ENCODE results near the gene TMCO6. TPM values are rescaled to one million over a fixed set of nuclear protein-coding genes. Genes with fewer than 3 reads are reported as not detected.
A peak's percentile ranks its signal among the peaks of the same experiment; 100 is the strongest.

TMCO6 gene
- total and polyA plus RNA-seq, 9 of the 15 experiments (the other 6 are each of a cell fraction or from before 2014, with no cell fraction given), result 3.4 to 46.4 (median 16.7) TPM

DNA sequence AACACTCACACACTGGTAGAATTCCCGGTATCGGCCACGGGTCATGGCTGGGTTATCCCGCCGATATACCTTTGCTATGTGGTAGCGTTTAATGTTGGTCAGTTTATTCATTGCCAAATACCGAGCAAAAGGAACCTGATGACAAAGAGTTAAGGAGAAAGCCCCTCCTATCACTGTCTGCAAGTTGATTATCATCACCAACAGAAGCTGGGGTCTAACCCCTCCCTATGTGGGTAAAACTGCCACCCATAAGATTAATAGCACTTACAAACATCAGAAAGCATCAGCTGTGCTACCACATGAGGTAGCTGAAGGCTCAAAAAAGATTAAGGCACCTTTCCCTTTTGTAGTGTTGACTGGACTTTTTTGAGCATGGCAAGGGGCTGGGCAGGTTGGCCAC lies 39.7 kb downstream of the TMCO6 start (continued):
- TF ChIP-seq BRF1 (IDR thresholded peaks at IDR 0.05; ENCODE audit: borderline replicate concordance, extremely low read depth, insufficient read length) (no peak), SIX5 (IDR thresholded peaks at IDR 0.05; ENCODE audit: borderline replicate concordance in 1 of 2, insufficient read depth in 1 of 2, low read depth in 1 of 2, low read length in 2 of 2) (no peak), ARID1B (IDR thresholded peaks at IDR 0.05) (peak; percentile 75), RCOR1 (IDR thresholded peaks at IDR 0.05; ENCODE audit: borderline replicate concordance in 1 of 2, low read depth in 2 of 2, low read length in 2 of 2) (0 out of 4 replicates have a peak, but pooled peaks of 1 of the 2 experiments have one; percentile 19), FOXM1 (IDR thresholded peaks at IDR 0.05; ENCODE audit: low read depth) (peak; percentile 30; the same call in 1 of the 2 replicates), FOXM1 (CRISPR knock-in tag; IDR thresholded peaks at IDR 0.05; ENCODE audit: low read depth) (no peak), EP300 (IDR thresholded peaks at IDR 0.05; ENCODE audit: low read length) (peak; percentile 68; the same call in 1 of the 2 replicates), ZNF232 (CRISPR knock-in tag; IDR thresholded peaks at IDR 0.05) (no peak), SMARCA4 (IDR thresholded peaks at IDR 0.05) (0 out of 2 replicates have a peak, but pooled peaks have one; percentile 24), KDM1A (IDR thresholded peaks at IDR 0.05) (0 out of 4 replicates have a peak, but pooled peaks of 1 of the 2 experiments have one; percentile 13), SMAD4 (CRISPR knock-in tag; conservative IDR thresholded peaks at IDR 0.05) (0 out of 2 replicates have a peak, but pooled peaks have one; percentile 26), CBX5 (IDR thresholded peaks at IDR 0.05; ENCODE audit: borderline replicate concordance, low read depth) (no peak), ARNT (IDR thresholded peaks at IDR 0.05) (peak in 1 of 2 experiments; percentile 32; a peak in 1 of 4 replicates), PML (IDR thresholded peaks at IDR 0.05; ENCODE audit: low read length) (peak; percentile 40; the same call in 1 of the 2 replicates), ZMIZ1 (IDR thresholded peaks at IDR 0.05; ENCODE audit: low read depth in 2 of 2, low read length in 2 of 2) (0 out of 4 replicates have a peak, but pooled peaks of 1 of the 2 experiments have one; percentile 23), STAT5A (IDR thresholded peaks at IDR 0.05; ENCODE audit: borderline replicate concordance, low read length) (peak; percentile 61; the same call in 1 of the 2 replicates)
- TF ChIP-seq, protein P1, sequence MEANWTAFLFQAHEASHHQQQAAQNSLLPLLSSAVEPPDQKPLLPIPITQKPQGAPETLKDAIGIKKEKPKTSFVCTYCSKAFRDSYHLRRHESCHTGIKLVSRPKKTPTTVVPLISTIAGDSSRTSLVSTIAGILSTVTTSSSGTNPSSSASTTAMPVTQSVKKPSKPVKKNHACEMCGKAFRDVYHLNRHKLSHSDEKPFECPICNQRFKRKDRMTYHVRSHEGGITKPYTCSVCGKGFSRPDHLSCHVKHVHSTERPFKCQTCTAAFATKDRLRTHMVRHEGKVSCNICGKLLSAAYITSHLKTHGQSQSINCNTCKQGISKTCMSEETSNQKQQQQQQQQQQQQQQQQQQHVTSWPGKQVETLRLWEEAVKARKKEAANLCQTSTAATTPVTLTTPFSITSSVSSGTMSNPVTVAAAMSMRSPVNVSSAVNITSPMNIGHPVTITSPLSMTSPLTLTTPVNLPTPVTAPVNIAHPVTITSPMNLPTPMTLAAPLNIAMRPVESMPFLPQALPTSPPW (CRISPR knock-in tag; IDR thresholded peaks at IDR 0.05), result peak; percentile 75
- TF ChIP-seq, protein P2, sequence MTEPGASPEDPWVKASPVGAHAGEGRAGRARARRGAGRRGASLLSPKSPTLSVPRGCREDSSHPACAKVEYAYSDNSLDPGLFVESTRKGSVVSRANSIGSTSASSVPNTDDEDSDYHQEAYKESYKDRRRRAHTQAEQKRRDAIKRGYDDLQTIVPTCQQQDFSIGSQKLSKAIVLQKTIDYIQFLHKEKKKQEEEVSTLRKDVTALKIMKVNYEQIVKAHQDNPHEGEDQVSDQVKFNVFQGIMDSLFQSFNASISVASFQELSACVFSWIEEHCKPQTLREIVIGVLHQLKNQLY (CRISPR knock-in tag; conservative IDR thresholded peaks at IDR 0.05), result no peak
- TF ChIP-seq, protein P3, sequence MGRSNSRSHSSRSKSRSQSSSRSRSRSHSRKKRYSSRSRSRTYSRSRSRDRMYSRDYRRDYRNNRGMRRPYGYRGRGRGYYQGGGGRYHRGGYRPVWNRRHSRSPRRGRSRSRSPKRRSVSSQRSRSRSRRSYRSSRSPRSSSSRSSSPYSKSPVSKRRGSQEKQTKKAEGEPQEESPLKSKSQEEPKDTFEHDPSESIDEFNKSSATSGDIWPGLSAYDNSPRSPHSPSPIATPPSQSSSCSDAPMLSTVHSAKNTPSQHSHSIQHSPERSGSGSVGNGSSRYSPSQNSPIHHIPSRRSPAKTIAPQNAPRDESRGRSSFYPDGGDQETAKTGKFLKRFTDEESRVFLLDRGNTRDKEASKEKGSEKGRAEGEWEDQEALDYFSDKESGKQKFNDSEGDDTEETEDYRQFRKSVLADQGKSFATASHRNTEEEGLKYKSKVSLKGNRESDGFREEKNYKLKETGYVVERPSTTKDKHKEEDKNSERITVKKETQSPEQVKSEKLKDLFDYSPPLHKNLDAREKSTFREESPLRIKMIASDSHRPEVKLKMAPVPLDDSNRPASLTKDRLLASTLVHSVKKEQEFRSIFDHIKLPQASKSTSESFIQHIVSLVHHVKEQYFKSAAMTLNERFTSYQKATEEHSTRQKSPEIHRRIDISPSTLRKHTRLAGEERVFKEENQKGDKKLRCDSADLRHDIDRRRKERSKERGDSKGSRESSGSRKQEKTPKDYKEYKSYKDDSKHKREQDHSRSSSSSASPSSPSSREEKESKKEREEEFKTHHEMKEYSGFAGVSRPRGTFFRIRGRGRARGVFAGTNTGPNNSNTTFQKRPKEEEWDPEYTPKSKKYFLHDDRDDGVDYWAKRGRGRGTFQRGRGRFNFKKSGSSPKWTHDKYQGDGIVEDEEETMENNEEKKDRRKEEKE (IDR thresholded peaks at IDR 0.05; ENCODE audit: borderline replicate concordance in 1 of 2, control insufficient read depth in 1 of 2, low read depth in 2 of 2, low read length in 1 of 2), result peak in 1 of 2 experiments; percentile 71; a peak in 1 of 4 replicates

All from K562 (cell line).